Measurements from ENCODE around the gene SLC2A9. TPM values are rescaled to one million over a fixed set of nuclear protein-coding genes. Genes with fewer than 3 reads are reported as not detected.

Gene SLC2A9
- total and polyA plus RNA-seq, 2 of the 8 experiments (the other 6 are each of a cell fraction or from before 2014, with no cell fraction given), result 0.20 to 0.26 TPM

DNA sequence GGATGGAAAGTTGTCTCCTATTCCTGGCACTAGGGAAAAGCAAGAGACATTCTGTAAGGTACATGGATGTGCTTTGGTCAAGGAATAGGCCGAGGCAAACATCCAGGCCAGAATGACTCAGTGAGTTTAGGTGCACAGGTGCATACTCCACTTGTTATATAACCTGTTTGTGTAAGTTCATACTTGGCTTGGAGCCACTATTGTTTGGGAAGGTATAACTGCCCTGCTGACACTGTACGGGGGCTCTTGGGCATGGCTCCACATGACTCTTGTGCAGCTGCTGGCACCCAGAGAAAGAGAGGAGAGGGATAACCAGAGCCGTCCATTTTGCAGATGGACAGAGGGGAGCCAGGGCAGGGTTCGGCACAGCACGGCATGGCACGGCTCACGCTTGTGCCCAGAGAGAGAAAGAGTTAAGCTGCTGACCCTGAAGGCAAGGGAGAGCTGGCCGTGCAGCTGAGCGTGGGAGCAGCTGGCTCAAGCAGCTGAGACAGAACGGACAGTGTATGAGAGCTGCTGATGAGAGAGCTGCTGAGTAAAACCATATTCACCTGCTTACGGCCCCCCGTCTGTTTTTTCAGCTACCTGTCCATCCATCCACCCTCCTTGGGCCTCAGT lies 98.0 kb downstream of the SLC2A9 start:
- H3K9me3 ChIP-seq (ENCODE audit: insufficient read depth in 2 of 2, low read depth in 1 of 2, low read length in 1 of 2), result no peaks in the 10 kb centered on the region
- no peaks in the 10 kb centered on the region for H3K23me2 ChIP-seq (ENCODE audit: low read depth, low read length)
- H3K27me3 ChIP-seq (replicated peaks in 1 of 4; ENCODE audit: control insufficient read depth in 3 of 4, extremely low read depth in 1 of 4, insufficient read depth in 3 of 4, low read length in 3 of 4), result no peaks in the 10 kb centered on the region
- H2BK15ac ChIP-seq (ENCODE audit: low read length), result peak overlapping the region; percentile 8; the same call in 1 of the 2 replicates
- H3K9ac ChIP-seq (replicated peaks in 1 of 4; ENCODE audit: extremely low read depth in 1 of 4, low read depth in 3 of 4, low read length in 3 of 4), result no peak overlapping the region
- no peak for FAIRE-seq
- DNase-seq (ENCODE audit: low read depth in 1 of 2, low spot score in 2 of 2), result no peak
- no peak overlapping the region for H4K5ac ChIP-seq (ENCODE audit: insufficient read length, low read depth, low read length)
- 96% methylated on average over 12 of the region's 12 CpGs; no CpG with 5 or more reads in 1 of the 2 experiments for WGBS, 2 experiments (ENCODE audit: extremely low coverage in 1 of 2, insufficient coverage in 1 of 2, insufficient read length in 1 of 2, insufficient replicate concordance in 2 of 2, low coverage in 1 of 2, low lambda C conversion rate in 2 of 2, missing lambda C conversion rate in 1 of 2)
- no peak overlapping the region for H3K56ac ChIP-seq (replicated peaks; ENCODE audit: insufficient read length, low read depth, low read length)
- H2AK5ac ChIP-seq (ENCODE audit: low read depth, low read length), result no peak overlapping the region
- no peak overlapping the region for H3K27ac ChIP-seq (ENCODE audit: low read depth, low read length)
- POLR2A ChIA-PET (ENCODE audit: partially characterized antibody), result no interaction called here
- H2BK20ac ChIP-seq (ENCODE audit: low read length), result no peak overlapping the region
- no peak overlapping the region for H2BK5ac ChIP-seq (ENCODE audit: low read depth, low read length)
- H3K14ac ChIP-seq (ENCODE audit: insufficient read length), result no peak overlapping the region
- H3K4me1 ChIP-seq (replicated peaks in 1 of 4; ENCODE audit: control insufficient read depth in 3 of 4, insufficient read depth in 4 of 4, low read length in 3 of 4), result peaks cover 0 to 8% (median 4%) of the 10 kb centered on the region in 4 experiments; a peak in 3 of 7 replicates
- H2AFZ ChIP-seq (ENCODE audit: low read length), result no peak overlapping the region
- H3K18ac ChIP-seq (ENCODE audit: extremely low read depth, low read length), result no peak overlapping the region
- H4K20me1 ChIP-seq (replicated peaks in 1 of 2; ENCODE audit: control insufficient read depth in 1 of 2, insufficient read depth in 2 of 2, low read length in 2 of 2), result no peaks in the 10 kb centered on the region
- H3K23ac ChIP-seq (ENCODE audit: insufficient read length), result no peak overlapping the region
- H3K79me1 ChIP-seq (ENCODE audit: low read depth, low read length), result no peaks in the 10 kb centered on the region
- no peak overlapping the region for H3K4ac ChIP-seq (replicated peaks; ENCODE audit: insufficient read length, low read depth, low read length)
- no peak overlapping the region for H4K8ac ChIP-seq (ENCODE audit: extremely low read depth, insufficient read depth, low read length)
- H3K36me3 ChIP-seq (ENCODE audit: control insufficient read depth in 2 of 4, insufficient read depth in 4 of 4, low read length in 3 of 4), result no peaks in the 10 kb centered on the region
- CTCF ChIA-PET (ENCODE audit: partially characterized antibody), result interaction anchor here (0.8 to 7.8 kb wide), 6 partner anchors 23 to 220 kb away, joined by 3 to 64 read pairs (median 3); no protein-coding TSS in a partner anchor
- H2BK12ac ChIP-seq (ENCODE audit: low read depth, low read length), result no peak overlapping the region
- no peak overlapping the region for H3K4me2 ChIP-seq (ENCODE audit: insufficient read depth in 1 of 2, low read depth in 2 of 2, low read length in 2 of 2)
- no peak overlapping the region for H2BK120ac ChIP-seq (replicated peaks; ENCODE audit: low read depth, low read length)
- H4K91ac ChIP-seq (replicated peaks; ENCODE audit: insufficient read length, low read length), result no peak overlapping the region
- H3K79me2 ChIP-seq (ENCODE audit: control insufficient read depth in 1 of 2, insufficient read depth in 2 of 2, low read length in 2 of 2), result no peaks in the 10 kb centered on the region
- no peak overlapping the region for H3K4me3 ChIP-seq (ENCODE audit: extremely low read depth in 1 of 4, insufficient read depth in 2 of 4, low read depth in 3 of 4, low read length in 4 of 4)
- TF ChIP-seq TAF7 (optimal IDR thresholded peaks at IDR 0.05; ENCODE audit: borderline replicate concordance, low read depth, low read length), result no peak
- no peak for TF ChIP-seq POU5F1 (IDR thresholded peaks at IDR 0.05; ENCODE audit: low read depth, low read length)
- no peak for TF ChIP-seq CEBPB (IDR thresholded peaks at IDR 0.05; ENCODE audit: low read depth, low read length)
- no peak for TF ChIP-seq NANOG (IDR thresholded peaks at IDR 0.05; ENCODE audit: insufficient read depth, low read depth, low read length, poor library complexity, severe bottlenecking)
- TF ChIP-seq GABPA (IDR thresholded peaks at IDR 0.05; ENCODE audit: borderline replicate concordance, insufficient read depth, low read length), result no peak
- TF ChIP-seq ZNF274 (IDR thresholded peaks at IDR 0.05; ENCODE audit: borderline replicate concordance, extremely low read depth, low read length), result no peak
- TF ChIP-seq RBBP5 (IDR thresholded peaks at IDR 0.05; ENCODE audit: borderline replicate concordance, low read depth, low read length), result no peak
- no peak for TF ChIP-seq YY1 (IDR thresholded peaks at IDR 0.05; ENCODE audit: low read depth, low read length)
- TF ChIP-seq SUZ12 (IDR thresholded peaks at IDR 0.05; ENCODE audit: low read length), result no peak
- no peak for TF ChIP-seq SP4 (IDR thresholded peaks at IDR 0.05; ENCODE audit: low read length)
- no peak for TF ChIP-seq JUN (IDR thresholded peaks at IDR 0.05; ENCODE audit: low read depth, low read length)
- TF ChIP-seq HDAC6 (IDR thresholded peaks at IDR 0.05; ENCODE audit: low read depth, low read length), result no peak
- TF ChIP-seq SP2 (IDR thresholded peaks at IDR 0.05; ENCODE audit: low read length), result no peak
- TF ChIP-seq CBX5 (IDR thresholded peaks at IDR 0.05; ENCODE audit: low read depth, low read length), result no peak
- TF ChIP-seq CHD1 (IDR thresholded peaks at IDR 0.05; ENCODE audit: low read depth, low read length), result no peak
